ENCODE results near the gene TYR. TPM values are rescaled to one million over a fixed set of nuclear protein-coding genes. Genes with fewer than 3 reads are reported as not detected.

Gene TYR
- total and polyA plus RNA-seq, 2 donors (not counting 1 experiment from before 2014, with no cell fraction given) = not detected

GRCh38 chr11:89189776-89190175, 12.1 kb downstream of the TYR start:
- Histone ChIP-seq H3K9me3 (ENCODE audit: control insufficient read depth, insufficient read depth, low read depth, low read length) (no peaks in the 10 kb centered on the region), H3K27me3 (ENCODE audit: control insufficient read depth, insufficient read depth, low read length) (no peaks in the 10 kb centered on the region), H3K4me1 (ENCODE audit: control insufficient read depth, extremely low read depth, insufficient read depth, low read length) (no peaks in the 10 kb centered on the region), H3K27ac (ENCODE audit: insufficient read depth, low read length) (no peak overlapping the region), H3K36me3 (ENCODE audit: control insufficient read depth, insufficient read depth, low read length) (no peaks in the 10 kb centered on the region), H3K4me2 (ENCODE audit: extremely low read depth, insufficient read depth, low read length) (no peak overlapping the region), H2AFZ (ENCODE audit: low read length) (no peak overlapping the region), H3K79me2 (ENCODE audit: control insufficient read depth, insufficient read depth, low read length) (no peaks in the 10 kb centered on the region), H4K20me1 (ENCODE audit: control insufficient read depth, extremely low read depth, insufficient read depth, low read length) (no peaks in the 10 kb centered on the region), H3K4me3 (replicated peaks in 1 of 4; ENCODE audit: control extremely low read depth in 1 of 4, insufficient read depth in 1 of 4, low read depth in 3 of 4, low read length in 4 of 4) (no peak overlapping the region), H3K9ac (ENCODE audit: insufficient read depth, low read length) (no peak overlapping the region)
- no peak for TF ChIP-seq CTCF (conservative IDR thresholded peaks at IDR 0.05 in 1 of 2, IDR thresholded peaks at IDR 0.05 in 1 of 2; ENCODE audit: low read depth in 1 of 2, low read length in 2 of 2)
- TF ChIP-seq EZH2 (IDR thresholded peaks at IDR 0.05; ENCODE audit: low read length, missing control alignments) = no peak
- DNase-seq (ENCODE audit: low read depth in 2 of 2) = no peak

- Histone ChIP-seq H3K4me2 (ENCODE audit: extremely low read depth, insufficient read depth, low read length) (no peak overlapping the region), H3K36me3 (ENCODE audit: control insufficient read depth, insufficient read depth, low read length) (no peaks in the 10 kb centered on the region), H3K27ac (ENCODE audit: insufficient read depth, low read length) (no peak overlapping the region), H3K9ac (ENCODE audit: insufficient read depth, low read length) (no peak overlapping the region), H2AFZ (ENCODE audit: low read length) (no peak overlapping the region), H3K4me1 (ENCODE audit: control insufficient read depth, extremely low read depth, insufficient read depth, low read length) (no peaks in the 10 kb centered on the region), H3K4me3 (replicated peaks in 1 of 4; ENCODE audit: control extremely low read depth in 1 of 4, insufficient read depth in 1 of 4, low read depth in 3 of 4, low read length in 4 of 4) (no peak overlapping the region), H3K79me2 (ENCODE audit: control insufficient read depth, insufficient read depth, low read length) (no peaks in the 10 kb centered on the region), H3K9me3 (ENCODE audit: control insufficient read depth, insufficient read depth, low read depth, low read length) (no peaks in the 10 kb centered on the region), H3K27me3 (ENCODE audit: control insufficient read depth, insufficient read depth, low read length) (no peaks in the 10 kb centered on the region), H4K20me1 (ENCODE audit: control insufficient read depth, extremely low read depth, insufficient read depth, low read length) (no peaks in the 10 kb centered on the region)
- TF ChIP-seq CTCF (conservative IDR thresholded peaks at IDR 0.05 in 1 of 2, IDR thresholded peaks at IDR 0.05 in 1 of 2; ENCODE audit: low read depth in 1 of 2, low read length in 2 of 2) = no peak
- TF ChIP-seq EZH2 (IDR thresholded peaks at IDR 0.05; ENCODE audit: low read length, missing control alignments) = no peak
- DNase-seq (ENCODE audit: low read depth in 2 of 2) = no peak
Observed at GRCh38 chr11:89201138-89201537, 23.5 kb downstream of the TYR start.

- no peak overlapping the region for H3K4me3 ChIP-seq (replicated peaks in 1 of 4; ENCODE audit: control extremely low read depth in 1 of 4, insufficient read depth in 1 of 4, low read depth in 3 of 4, low read length in 4 of 4)
- no peaks in the 10 kb centered on the region for H3K9me3 ChIP-seq (ENCODE audit: control insufficient read depth, insufficient read depth, low read depth, low read length)
- TF ChIP-seq CTCF (conservative IDR thresholded peaks at IDR 0.05 in 1 of 2, IDR thresholded peaks at IDR 0.05 in 1 of 2; ENCODE audit: low read depth in 1 of 2, low read length in 2 of 2) (no peak), EZH2 (IDR thresholded peaks at IDR 0.05; ENCODE audit: low read length, missing control alignments) (no peak)
- no peak overlapping the region for H3K27ac ChIP-seq (ENCODE audit: insufficient read depth, low read length)
- H4K20me1 ChIP-seq (ENCODE audit: control insufficient read depth, extremely low read depth, insufficient read depth, low read length) = no peaks in the 10 kb centered on the region
- H3K36me3 ChIP-seq (ENCODE audit: control insufficient read depth, insufficient read depth, low read length) = no peaks in the 10 kb centered on the region
- no peak for DNase-seq (ENCODE audit: low read depth in 2 of 2)
- no peaks in the 10 kb centered on the region for H3K4me1 ChIP-seq (ENCODE audit: control insufficient read depth, extremely low read depth, insufficient read depth, low read length)
- no peaks in the 10 kb centered on the region for H3K27me3 ChIP-seq (ENCODE audit: control insufficient read depth, insufficient read depth, low read length)
- no peak overlapping the region for H3K4me2 ChIP-seq (ENCODE audit: extremely low read depth, insufficient read depth, low read length)
- H2AFZ ChIP-seq (ENCODE audit: low read length) = no peak overlapping the region
- no peak overlapping the region for H3K9ac ChIP-seq (ENCODE audit: insufficient read depth, low read length)
- no peaks in the 10 kb centered on the region for H3K79me2 ChIP-seq (ENCODE audit: control insufficient read depth, insufficient read depth, low read length)
Observed at GRCh38 chr11:89203814-89204213, 26.1 kb downstream of the TYR start.
